Skin of body (tissue), 2 donors: ENCODE measurements around the gene ARHGAP8. TPM values are rescaled to one million over a fixed set of nuclear protein-coding genes. Genes with fewer than 3 reads are reported as not detected.

Experiments used
- DNase-seq: peaks from one replicate; lab custom pipeline; 2025; lab: John Stamatoyannopoulos, UW
- total RNA-seq: library from RNA; depleted of rRNA; stranded (reverse); fragments of >200 nt; gene quantifications from one replicate; pipeline ENCODE4 v1.2.3, GENCODE V29; 2014

The ARHGAP8 gene
- total RNA-seq, 1 donor from 2014 or later: 0.99 TPM

GRCh38 chr22:44906248-44906936 lies 154.0 kb downstream of the ARHGAP8 start:
- DNase-seq: no peak

GRCh38 chr22:44906999-44907644 lies 154.7 kb downstream of the ARHGAP8 start:
- DNase-seq: no peak

- no peak for DNase-seq
Observed at GRCh38 chr22:44907765-44908737, 155.7 kb downstream of the ARHGAP8 start.

- no peak for DNase-seq
Observed at GRCh38 chr22:44909241-44909640, 156.9 kb downstream of the ARHGAP8 start.

Other genes with a start within 250 kb of the ARHGAP8 start
- 10.1 TPM for gene PRR5, start 50.4 kb upstream of the ARHGAP8 start, total RNA-seq